Measurements from ENCODE around the gene PRKCA. TPM values are rescaled to one million over a fixed set of nuclear protein-coding genes. Genes with fewer than 3 reads are reported as not detected.

Gene PRKCA
- total RNA-seq, 4 donors from 2014 or later: 3.9 to 12.1 (median 7.0) TPM

- TF ChIP-seq CTCF (IDR thresholded peaks at IDR 0.05; ENCODE audit: low read depth): no peak
These were observed 341.6 kb downstream of the PRKCA start for GRCh38 chr17:66643815-66644710.

- TF ChIP-seq CTCF (IDR thresholded peaks at IDR 0.05; ENCODE audit: low read depth): no peak
These were observed 342.8 kb downstream of the PRKCA start for GRCh38 chr17:66645259-66645658.

GRCh38 chr17:66647391-66647983 is 345.1 kb downstream of the PRKCA start:
- no peak for TF ChIP-seq CTCF (IDR thresholded peaks at IDR 0.05; ENCODE audit: low read depth)

- TF ChIP-seq CTCF (IDR thresholded peaks at IDR 0.05; ENCODE audit: low read depth): no peak
These were observed 347.6 kb downstream of the PRKCA start for GRCh38 chr17:66649818-66650543.

- TF ChIP-seq CTCF (IDR thresholded peaks at IDR 0.05; ENCODE audit: low read depth): no peak
These were observed 348.1 kb downstream of the PRKCA start for GRCh38 chr17:66650544-66650877.

- TF ChIP-seq CTCF (IDR thresholded peaks at IDR 0.05; ENCODE audit: low read depth): no peak
These were observed 350.6 kb downstream of the PRKCA start for GRCh38 chr17:66652840-66653507.
